HCT116 (cell line): ENCODE data around the gene ASGR1. TPM values are rescaled to one million over a fixed set of nuclear protein-coding genes. Genes with fewer than 3 reads are reported as not detected.

ENCODE experiments used
- ATAC-seq: fragments of 200-7000 bp; cut with Tn5 transposase; 2 replicates; pipeline ENCODE4 v1.9.1; 2020; ENCODE audit warnings: mild to moderate bottlenecking, moderate library complexity
- BruUV-seq: library from RNA; stranded (reverse); fragments of 400-500 nt; replicated peaks from 2 replicates; lab custom pipeline; 2021; lab: Mats Ljungman, UMichigan
- CTCF ChIA-PET: fragments of 300-600 bp; sonication (Branson Sonifier 250); formaldehyde crosslinking; loops from one replicate; lab custom pipeline; 2021; ENCODE audit warnings: antibody characterized with exemption; lab: Charles Lee
- POLR2A ChIA-PET: fragments of 300-600, 350-600 bp; sonication (Branson Sonifier 250); formaldehyde crosslinking; loops from one replicate; lab custom pipeline; 2021; ENCODE audit warnings: antibody characterized with exemption; lab: Charles Lee
- RAD21 ChIA-PET, 2 experiments: fragments of 300-600 bp; sonication (Branson Sonifier 250); formaldehyde crosslinking; loops; one replicate each; lab custom pipeline; 2023; ENCODE audit warnings: low total read pairs in 2 of 2; ENCODE audit not compliant: uncharacterized antibody in 2 of 2, unreplicated experiment in 2 of 2, low non-redundant PET in 1 of 2; lab: Charles Lee
- DNase-seq: peaks from one replicate; pipeline ENCODE4 v3.0.0-alpha.2; 2010; ENCODE audit warnings: low read depth, low spot score
- H2AFZ ChIP-seq: fragments of 200-600 bp; shearing (Covaris generic), sonication (generic); 2 replicates; pipeline ENCODE4 v1.6.1; 2017; ENCODE audit warnings: low read depth, mixed run types, mixed read lengths, antibody characterized with exemption, low read length; ENCODE audit not compliant: poor library complexity, severe bottlenecking
- H3K27ac ChIP-seq: 2 replicates; pipeline ENCODE4 v1.5.1; 2012; ENCODE audit warnings: low read depth, low read length
- H3K27me3 ChIP-seq: fragments of 200-600 bp; sonication (generic); 2 replicates; pipeline ENCODE4 v1.6.1; 2016; ENCODE audit warnings: mixed run types, low read length, mixed read lengths; ENCODE audit not compliant: insufficient read depth
- H3K36me3 ChIP-seq, 2 experiments: fragments of 200-500 bp in 1 of 2; fragments of 200-600 bp in 1 of 2; sonication (Bioruptor generic) in 1 of 2; sonication (generic) in 1 of 2; 2 replicates each; pipeline versions ENCODE4 v1.5.1 to v1.6.1; 2014 to 2016; ENCODE audit warnings: low read length in 2 of 2, inconsistent platforms in 1 of 2, mixed read lengths in 1 of 2, mixed run types in 1 of 2; ENCODE audit not compliant: insufficient read depth in 2 of 2, control insufficient read depth in 1 of 2
- H3K4me1 ChIP-seq, 2 experiments: fragments of 200-600 bp in 1 of 2; sonication (generic) in 1 of 2; 2 replicates each; pipeline versions ENCODE4 v1.5.1 to v1.6.1; 2012 to 2017; ENCODE audit warnings: low read length in 2 of 2, inconsistent platforms in 1 of 2, mild to moderate bottlenecking in 1 of 2, mixed read lengths in 1 of 2, mixed run types in 1 of 2, moderate library complexity in 1 of 2; ENCODE audit not compliant: insufficient read depth in 2 of 2, control insufficient read depth in 1 of 2
- H3K4me2 ChIP-seq: fragments of 200-600 bp; sonication (generic); 2 replicates; pipeline ENCODE4 v1.6.1; 2017; ENCODE audit warnings: mixed run types, low read length, mixed read lengths
- H3K4me3 ChIP-seq, 2 experiments: fragments of 200-600 bp in 1 of 2; sonication (generic) in 1 of 2; replicated peaks in 1 of 2; 2 replicates each; pipeline ENCODE4 v1.5.1; 2011 to 2016; ENCODE audit warnings: low read length in 2 of 2, control low read depth in 1 of 2, low read depth in 1 of 2, mild to moderate bottlenecking in 1 of 2, mixed read lengths in 1 of 2, mixed run types in 1 of 2
- H3K79me2 ChIP-seq: fragments of 200-600 bp; sonication (generic); 2 replicates; pipeline ENCODE4 v1.6.1; 2017; ENCODE audit warnings: mild to moderate bottlenecking, mixed run types, low read length, moderate library complexity, mixed read lengths; ENCODE audit not compliant: insufficient read depth
- H3K9ac ChIP-seq: fragments of 200-600 bp; sonication (generic); 2 replicates; pipeline ENCODE4 v1.6.1; 2016; ENCODE audit warnings: low read length, mixed read lengths
- H3K9me2 ChIP-seq: fragments of 200-600 bp; sonication (generic), shearing (Covaris generic); 2 replicates; pipeline ENCODE4 v1.6.1; 2017; ENCODE audit warnings: mixed run types, mild to moderate bottlenecking, moderate library complexity; ENCODE audit not compliant: insufficient read depth
- H3K9me3 ChIP-seq, 2 experiments: fragments of 200-500 bp in 1 of 2; fragments of 200-600 bp in 1 of 2; sonication (Bioruptor generic) in 1 of 2; sonication (generic) in 1 of 2; 2 replicates each; pipeline ENCODE4 v1.6.1; 2014 to 2017; ENCODE audit warnings: low read length in 2 of 2, mixed read lengths in 2 of 2, inconsistent platforms in 1 of 2, low read depth in 1 of 2, mild to moderate bottlenecking in 1 of 2, mixed run types in 1 of 2, moderate library complexity in 1 of 2; ENCODE audit not compliant: control insufficient read depth in 1 of 2, insufficient read depth in 1 of 2
- H4K20me1 ChIP-seq: fragments of 200-600 bp; sonication (generic), shearing (Covaris generic); 2 replicates; pipeline ENCODE4 v1.6.1; 2017; ENCODE audit warnings: mixed run types, mild to moderate bottlenecking, moderate library complexity; ENCODE audit not compliant: insufficient read depth
- CBX3 ChIP-seq: IDR thresholded peaks from 2 replicates; pipeline ENCODE4 v1.6.1; 2012; ENCODE audit warnings: low read depth
- CEBPB ChIP-seq: IDR thresholded peaks from 2 replicates; pipeline ENCODE4 v1.6.1; 2012; ENCODE audit warnings: low read depth
- CTCF ChIP-seq, 3 experiments: fragments of 200-600 bp in 1 of 3; sonication (generic) in 1 of 3; IDR thresholded peaks in 2 of 3; conservative IDR thresholded peaks in 1 of 3; 2 replicates each; pipeline ENCODE4 v1.5.1; 2012 to 2017; ENCODE audit warnings: low read depth in 2 of 3, low read length in 2 of 3, antibody characterized with exemption in 1 of 3, borderline replicate concordance in 1 of 3, control low read depth in 1 of 3, mild to moderate bottlenecking in 1 of 3, mixed read lengths in 1 of 3, mixed run types in 1 of 3, moderate library complexity in 1 of 3; ENCODE audit not compliant: insufficient read depth in 1 of 3
- EGR1 ChIP-seq: IDR thresholded peaks from 2 replicates; pipeline ENCODE4 v1.6.1; 2012; ENCODE audit warnings: low read depth
- ELF1 ChIP-seq: IDR thresholded peaks from 2 replicates; pipeline ENCODE4 v1.6.1; 2012; ENCODE audit warnings: low read depth, borderline replicate concordance
- FOSL1 ChIP-seq: IDR thresholded peaks from 2 replicates; pipeline ENCODE4 v1.6.1; 2012; ENCODE audit warnings: low read depth
- JUND ChIP-seq: IDR thresholded peaks from 2 replicates; pipeline ENCODE4 v1.6.1; 2012
- MAX ChIP-seq: IDR thresholded peaks from 2 replicates; pipeline ENCODE4 v1.6.1; 2012
- POLR2A ChIP-seq: IDR thresholded peaks from 2 replicates; pipeline ENCODE4 v1.7.0; 2011; ENCODE audit warnings: borderline replicate concordance; ENCODE audit not compliant: insufficient read depth, insufficient read length; ENCODE audit errors: extremely low read depth
- POLR2AphosphoS5 ChIP-seq: IDR thresholded peaks from 2 replicates; pipeline ENCODE4 v1.6.1; 2011; ENCODE audit warnings: mild to moderate bottlenecking, low read depth, low read length, moderate library complexity
- REST ChIP-seq: IDR thresholded peaks from 2 replicates; pipeline ENCODE4 v1.6.1; 2012; ENCODE audit warnings: low read depth
- SIN3A ChIP-seq: IDR thresholded peaks from 2 replicates; pipeline ENCODE4 v1.6.1; 2012; ENCODE audit warnings: low read depth
- SP1 ChIP-seq: IDR thresholded peaks from 2 replicates; pipeline ENCODE4 v1.6.1; 2012; ENCODE audit warnings: low read depth
- TCF7L2 ChIP-seq: IDR thresholded peaks from 2 replicates; pipeline ENCODE4 v1.7.0; 2011; ENCODE audit warnings: borderline replicate concordance, inconsistent platforms; ENCODE audit not compliant: insufficient read depth, insufficient read length; ENCODE audit errors: extremely low read depth
- YY1 ChIP-seq: IDR thresholded peaks from 2 replicates; pipeline ENCODE4 v1.6.1; 2011; ENCODE audit warnings: low read length, low read depth, moderate library complexity, mild to moderate bottlenecking; ENCODE audit not compliant: insufficient replicate concordance; ENCODE audit errors: extremely low read depth
- ZFX ChIP-seq: fragments of 450-650 bp; IDR thresholded peaks from 2 replicates; pipeline ENCODE4 v1.6.1; 2017
- ZNF274 ChIP-seq: fragments of 200-500 bp; sonication (Bioruptor generic); IDR thresholded peaks from 2 replicates; pipeline ENCODE4 v1.6.1; 2014; ENCODE audit warnings: mild to moderate bottlenecking, low read depth, low read length, inconsistent platforms
- intact Hi-C: fragments of 100-400 bp; cut with micrococcal nuclease; formaldehyde crosslinking; loops from 2 replicates; pipeline ENCODE4 v1.10.0; 2022
- total RNA-seq: library from RNA; stranded (reverse); gene quantifications from one replicate; pipeline ENCODE4 v1.2.1, GENCODE V29; 2021; ENCODE audit not compliant: unreplicated experiment
- TF ChIP-seq, protein P1 (sequence below): IDR thresholded peaks from 2 replicates; pipeline ENCODE4 v1.6.1; 2012

Gene ASGR1
- total RNA-seq, 1 experiment from 2014 or later = 1.2 TPM

GRCh38 chr17:7204828-7205461 is 25.8 kb upstream of the ASGR1 start:
- H3K4me2 ChIP-seq = peak overlapping the region; percentile 71
- H3K27ac ChIP-seq = peak overlapping the region; percentile 5; the same call in 1 of the 2 replicates
- ChIA-PET RAD21 (no interaction called here), CTCF (no interaction called here), POLR2A (interaction anchor here (0.7 kb wide), 1 partner anchor 1226 kb away, joined by 3 read pairs; no protein-coding TSS in a partner anchor)
- DNase-seq (peak; percentile 43), ATAC-seq (peak; percentile 92)
- no peaks in the 10 kb centered on the region for H3K79me2 ChIP-seq
- H3K9me3 ChIP-seq = no peaks in the 10 kb centered on the region
- H3K27me3 ChIP-seq = no peaks in the 10 kb centered on the region
- intact Hi-C loops = no loop called here
- H3K4me1 ChIP-seq = peaks cover 8 to 25% of the 10 kb centered on the region in 2 experiments; a peak in 3 of 4 replicates
- H2AFZ ChIP-seq = no peak overlapping the region
- no TSS peak for BruUV-seq
- H3K4me3 ChIP-seq = peak overlapping the region; percentile 33 to 44
- H3K9ac ChIP-seq = peak overlapping the region; percentile 34; the same call in 1 of the 2 replicates
- TF ChIP-seq FOSL1 = no peak
- TF ChIP-seq ZNF274 = no peak
- TF ChIP-seq YY1 = no peak
- TF ChIP-seq ELF1 = no peak
- TF ChIP-seq CEBPB = no peak
- no peak for TF ChIP-seq SIN3A
- TF ChIP-seq MAX = no peak
- TF ChIP-seq SP1 = no peak
- no peak for TF ChIP-seq ZFX
- TF ChIP-seq EGR1 = no peak
- no peak for TF ChIP-seq CTCF (IDR thresholded peaks at IDR 0.05 in 2 of 3, conservative IDR thresholded peaks at IDR 0.05 in 1 of 3; ENCODE audit: borderline replicate concordance in 1 of 3, insufficient read depth in 1 of 3, low read depth in 2 of 3, low read length in 2 of 3)
- no peak for TF ChIP-seq JUND
- TF ChIP-seq CBX3 = no peak
- TF ChIP-seq REST = no peak
- TF ChIP-seq, protein P1, sequence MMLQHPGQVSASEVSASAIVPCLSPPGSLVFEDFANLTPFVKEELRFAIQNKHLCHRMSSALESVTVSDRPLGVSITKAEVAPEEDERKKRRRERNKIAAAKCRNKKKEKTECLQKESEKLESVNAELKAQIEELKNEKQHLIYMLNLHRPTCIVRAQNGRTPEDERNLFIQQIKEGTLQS = no peak
- TF ChIP-seq POLR2AphosphoS5 = no peak
- no peak for TF ChIP-seq POLR2A
- no peak for TF ChIP-seq TCF7L2
- H3K36me3 ChIP-seq = no peaks in the 10 kb centered on the region
- no peaks in the 10 kb centered on the region for H3K9me2 ChIP-seq
- no peaks in the 10 kb centered on the region for H4K20me1 ChIP-seq
